ENCODE results near the gene SRY.
"Not testable (repeated sequence)": the region's sequence is repeated elsewhere in the genome, so short reads cannot be mapped to it uniquely, and the experiment has no call there.

SRY gene

GRCh38 chrY:2787600-2787999, at the start of gene SRY:
Gene SRY (minus strand): TSS chrY:2787682. CDS start chrY:2787603, 79 bp downstream.
- DNase-seq (ENCODE audit: low read depth in 2 of 2, low spot score in 1 of 2): no peak

- no peak for DNase-seq (ENCODE audit: low read depth in 2 of 2, low spot score in 1 of 2)
Observed at GRCh38 chrY:2837078-2837477, 49.6 kb upstream of the SRY start.

DNA sequence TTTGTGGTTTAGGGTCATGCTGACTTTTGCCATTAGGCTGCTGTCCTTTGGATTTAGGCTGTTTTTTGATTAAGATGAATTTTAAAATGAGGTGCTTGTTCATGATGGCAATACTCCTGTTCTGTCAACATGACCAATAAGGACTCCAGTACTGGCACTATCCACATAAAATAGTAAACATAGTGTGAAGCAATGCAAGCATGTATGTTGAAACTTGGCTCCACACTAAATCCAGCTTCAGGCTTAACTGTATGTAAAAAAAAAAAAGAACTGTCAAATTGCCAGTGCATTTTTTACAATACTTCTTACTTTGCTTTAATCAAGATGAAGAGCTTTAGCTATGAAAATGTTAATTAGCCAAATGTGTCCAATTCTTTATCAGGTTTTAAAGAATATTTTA, 47.7 kb upstream of the SRY start:
- DNase-seq (ENCODE audit: low read depth in 2 of 2, low spot score in 1 of 2): no peak

GRCh38 chrY:2828497-2828896, 41.0 kb upstream of the SRY start:
- DNase-seq (ENCODE audit: low read depth in 2 of 2, low spot score in 1 of 2): no peak

GRCh38 chrY:2824471-2824870, 37.0 kb upstream of the SRY start:
- DNase-seq (ENCODE audit: low read depth in 2 of 2, low spot score in 1 of 2): no peak

DNA sequence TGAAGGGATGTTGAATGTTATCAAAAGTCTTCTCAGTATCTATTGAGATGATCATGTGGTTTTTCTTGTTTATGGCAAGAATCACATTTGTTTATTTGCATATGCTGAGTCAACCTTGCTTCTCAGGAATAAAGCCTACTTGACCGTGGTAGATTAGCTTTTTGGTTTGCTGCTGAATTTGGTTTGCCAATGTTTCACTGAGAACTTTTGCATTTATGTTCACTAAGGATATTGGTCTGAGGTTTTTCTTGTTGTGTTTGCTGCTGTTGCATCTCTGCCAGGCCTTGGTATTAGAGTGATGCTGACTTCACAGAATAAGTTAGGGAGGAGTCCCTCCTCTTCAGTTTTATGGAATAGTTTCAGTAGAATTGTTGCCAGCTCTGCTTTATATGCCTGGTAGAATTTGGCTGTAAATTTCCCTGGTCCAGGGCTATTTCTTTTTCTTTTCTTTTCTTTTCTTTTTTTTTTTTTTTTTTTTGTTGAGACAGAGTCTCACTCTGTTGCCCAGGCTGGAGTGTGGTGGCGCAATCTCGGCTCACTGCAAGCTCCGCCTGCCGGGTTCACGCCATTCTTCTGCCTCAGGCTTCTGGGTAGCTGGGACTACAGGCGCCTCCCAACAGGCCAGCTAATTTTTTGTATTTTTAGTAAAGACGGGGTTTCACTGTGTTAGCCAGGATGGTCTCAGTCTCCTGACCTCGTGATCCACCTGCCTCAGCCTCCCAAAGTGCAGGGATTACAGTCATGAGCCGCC, 29.8 kb upstream of the SRY start:
- not testable (repeated sequence) for DNase-seq (ENCODE audit: low read depth in 2 of 2, low spot score in 1 of 2)

GRCh38 chrY:2800246-2800645, 12.8 kb upstream of the SRY start:
- DNase-seq (ENCODE audit: low read depth in 2 of 2, low spot score in 1 of 2): no peak

DNA sequence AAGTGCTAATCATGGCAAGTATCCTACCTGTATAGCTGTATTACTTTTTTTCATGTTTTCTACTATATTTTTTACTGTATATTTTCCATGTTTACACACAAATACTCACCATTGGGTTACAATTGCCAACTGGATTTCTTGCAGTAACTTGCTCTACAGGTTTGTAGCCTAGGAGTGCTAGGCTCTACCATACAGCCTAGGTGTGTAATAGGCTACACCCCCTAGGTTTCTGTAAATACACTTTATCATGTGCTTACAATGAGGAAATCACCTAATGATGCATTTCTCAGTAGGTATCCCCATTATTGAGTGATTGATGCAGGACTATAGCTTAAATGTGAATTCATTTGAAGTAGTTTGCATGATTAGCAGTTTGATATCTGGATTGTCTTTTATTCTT, 10.5 kb upstream of the SRY start:
- no peak for DNase-seq (ENCODE audit: low read depth in 2 of 2, low spot score in 1 of 2)

- no peak for DNase-seq (ENCODE audit: low read depth in 2 of 2, low spot score in 1 of 2)
Observed at GRCh38 chrY:2796977-2797523, 9.6 kb upstream of the SRY start.

DNA sequence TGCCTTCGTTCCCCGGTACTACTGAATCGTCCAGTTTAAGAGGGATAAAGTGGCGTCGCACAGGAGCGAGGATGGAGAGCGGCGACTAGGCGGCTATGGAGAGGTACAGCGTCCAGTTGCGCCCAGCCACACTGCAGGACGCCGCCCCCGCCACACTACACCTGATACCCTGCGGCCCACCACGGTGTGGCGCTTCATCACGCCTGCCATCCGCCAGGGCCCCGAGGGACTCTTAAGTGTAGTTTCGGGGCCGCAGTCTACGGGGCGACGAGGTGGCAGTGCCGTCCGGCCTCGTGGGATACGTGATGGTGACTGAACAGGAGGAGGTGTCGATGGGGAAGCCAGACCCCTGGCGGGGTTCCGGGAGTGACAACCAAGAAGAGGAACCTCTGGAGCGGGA, 2.3 kb upstream of the SRY start:
- DNase-seq (ENCODE audit: low read depth in 2 of 2, low spot score in 1 of 2): no peak

GRCh38 chrY:2786876-2787512, 488 bp downstream of the SRY start:
- no peak for DNase-seq (ENCODE audit: low read depth in 2 of 2, low spot score in 1 of 2)

All from stimulated activated CD8-positive, alpha-beta memory T cell treated with anti-CD3 and anti-CD28 coated beads, Interleukin-4, amount 100 ng/mL, for 1 hour (primary cell).